ENCODE results near the gene SREBF2.

The SREBF2 gene

DNA sequence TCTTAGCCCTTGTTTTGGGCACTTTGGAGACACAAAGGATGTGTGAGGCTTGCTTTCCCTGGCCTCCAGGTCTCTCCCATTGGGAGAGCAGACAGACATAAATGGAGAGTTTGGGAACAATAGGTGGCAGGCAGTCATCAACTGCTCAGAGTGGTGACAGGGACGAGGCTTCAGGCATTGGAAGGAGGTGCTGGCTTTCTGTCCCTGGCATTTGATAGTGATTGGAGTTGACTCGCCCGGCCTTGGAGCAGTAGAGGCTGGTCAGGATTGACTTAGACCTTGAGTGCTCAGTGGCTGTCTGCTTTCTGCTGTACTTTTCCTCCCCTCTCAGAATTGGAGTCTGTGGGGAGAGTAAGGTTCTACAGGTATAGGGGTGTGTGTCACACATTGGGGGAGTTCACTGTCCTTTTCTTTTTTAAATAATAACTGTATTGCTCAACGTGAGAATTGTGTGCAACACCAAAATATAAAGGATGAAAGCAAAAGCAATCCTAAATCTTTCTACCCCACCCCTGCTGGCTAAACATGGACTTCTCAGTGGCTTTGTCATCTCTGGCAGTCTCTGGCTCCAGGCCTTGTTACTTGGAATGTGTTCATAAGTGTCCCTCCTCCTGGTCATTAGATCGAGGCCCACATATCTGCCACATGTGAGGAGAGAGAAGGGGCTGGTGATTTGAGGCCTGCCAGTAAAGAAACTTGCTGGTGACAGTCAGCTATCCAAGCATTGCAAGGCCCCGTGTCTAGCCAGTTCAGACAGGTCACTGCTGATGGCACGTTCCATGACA, 60.9 kb downstream of the SREBF2 start:
- TF ChIP-seq, protein P1, sequence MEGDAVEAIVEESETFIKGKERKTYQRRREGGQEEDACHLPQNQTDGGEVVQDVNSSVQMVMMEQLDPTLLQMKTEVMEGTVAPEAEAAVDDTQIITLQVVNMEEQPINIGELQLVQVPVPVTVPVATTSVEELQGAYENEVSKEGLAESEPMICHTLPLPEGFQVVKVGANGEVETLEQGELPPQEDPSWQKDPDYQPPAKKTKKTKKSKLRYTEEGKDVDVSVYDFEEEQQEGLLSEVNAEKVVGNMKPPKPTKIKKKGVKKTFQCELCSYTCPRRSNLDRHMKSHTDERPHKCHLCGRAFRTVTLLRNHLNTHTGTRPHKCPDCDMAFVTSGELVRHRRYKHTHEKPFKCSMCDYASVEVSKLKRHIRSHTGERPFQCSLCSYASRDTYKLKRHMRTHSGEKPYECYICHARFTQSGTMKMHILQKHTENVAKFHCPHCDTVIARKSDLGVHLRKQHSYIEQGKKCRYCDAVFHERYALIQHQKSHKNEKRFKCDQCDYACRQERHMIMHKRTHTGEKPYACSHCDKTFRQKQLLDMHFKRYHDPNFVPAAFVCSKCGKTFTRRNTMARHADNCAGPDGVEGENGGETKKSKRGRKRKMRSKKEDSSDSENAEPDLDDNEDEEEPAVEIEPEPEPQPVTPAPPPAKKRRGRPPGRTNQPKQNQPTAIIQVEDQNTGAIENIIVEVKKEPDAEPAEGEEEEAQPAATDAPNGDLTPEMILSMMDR (conservative IDR thresholded peaks at IDR 0.05; ENCODE audit: low read depth): no peak
- H3K27ac ChIP-seq: peak overlapping the region; percentile 32
- DNase-seq (ENCODE audit: low spot score): no peak
- ChIA-PET CTCF (interaction anchor here (0.8 to 1.0 kb wide), 2 partner anchors 12 to 71 kb away, joined by 3 read pairs; no protein-coding TSS in a partner anchor), POLR2A (ENCODE audit: low non-redundant PET) (no interaction called here)

DNA sequence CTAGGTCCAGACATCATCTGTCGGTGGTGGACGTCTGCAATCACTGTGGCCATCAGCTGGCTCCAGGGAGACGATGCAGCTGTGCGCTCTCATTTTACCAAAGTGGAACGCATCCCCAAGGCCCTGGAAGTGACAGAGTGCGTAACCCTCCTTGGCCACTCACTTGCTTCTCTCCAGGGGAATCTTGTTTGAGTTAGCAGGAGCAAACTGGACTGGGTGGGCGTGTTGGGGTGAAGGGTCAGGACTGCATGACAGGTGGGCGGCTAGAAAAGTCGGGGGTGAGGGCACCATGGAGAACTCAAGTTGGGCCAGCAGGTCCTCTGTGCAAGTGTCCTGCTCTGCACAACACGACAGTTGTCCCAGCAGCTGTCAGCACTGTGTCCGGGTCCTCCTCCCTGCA, 65.7 kb downstream of the SREBF2 start:
- TF ChIP-seq, protein P1 (conservative IDR thresholded peaks at IDR 0.05; ENCODE audit: low read depth): no peak
- H3K27ac ChIP-seq: 0 out of 2 replicates have a peak overlapping the region, but pooled peaks have one; percentile 8
- POLR2A ChIA-PET (ENCODE audit: low non-redundant PET): no interaction called here
- no peak for DNase-seq (ENCODE audit: low spot score)
- CTCF ChIA-PET: no interaction called here

DNA sequence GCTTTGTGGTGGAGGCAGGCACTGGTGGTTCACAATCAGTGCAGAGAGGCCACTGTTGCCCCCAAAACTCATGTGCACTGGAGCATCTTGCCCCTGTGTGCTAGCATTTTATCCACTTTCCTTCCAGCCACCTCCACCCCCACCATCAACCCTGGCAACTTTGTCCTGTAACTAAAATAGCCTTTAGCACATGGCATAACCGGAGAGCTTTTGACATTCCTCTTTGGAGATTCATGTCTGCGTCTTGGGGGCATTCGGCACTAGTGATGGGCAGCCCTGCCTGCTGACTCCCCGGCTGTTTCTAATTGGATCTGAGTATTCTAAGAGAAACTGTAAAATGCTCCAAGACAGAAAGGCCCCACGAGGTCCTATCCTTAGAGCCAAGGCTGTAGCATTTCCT, 66.2 kb downstream of the SREBF2 start:
- H3K27ac ChIP-seq: no peak overlapping the region
- ChIA-PET CTCF (no interaction called here), POLR2A (ENCODE audit: low non-redundant PET) (no interaction called here)

DNA sequence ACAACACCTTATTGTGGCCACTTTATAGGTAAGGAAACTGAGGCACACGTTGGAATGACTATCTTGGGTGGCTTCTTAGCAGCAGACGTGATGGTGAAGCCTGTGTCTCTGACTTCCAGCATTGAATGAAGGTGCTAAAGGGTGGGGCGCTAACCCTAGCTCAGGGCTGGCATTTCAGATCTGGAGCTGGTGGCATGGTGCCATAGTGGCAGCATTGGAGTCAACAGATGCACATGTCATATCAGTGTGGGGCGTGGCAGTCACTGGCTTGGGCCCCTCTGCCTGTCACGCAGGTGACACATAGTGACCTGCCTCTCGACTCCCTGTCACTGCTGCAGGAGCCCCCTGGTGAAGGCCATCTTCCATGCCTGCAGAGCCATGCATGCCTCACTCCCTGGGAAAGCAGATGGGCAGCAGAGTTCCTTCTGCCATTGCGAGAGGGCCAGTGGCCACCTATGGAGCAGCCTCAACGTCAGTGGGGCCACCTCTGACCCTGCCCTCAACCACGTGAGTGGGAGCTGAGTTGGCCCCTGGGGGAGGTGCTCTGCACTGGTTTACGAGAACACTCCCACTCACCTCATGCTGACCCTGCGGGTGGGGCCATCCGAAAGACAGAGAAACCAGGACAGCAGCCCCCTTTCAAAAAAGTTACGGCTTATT, 67.2 kb downstream of the SREBF2 start:
- no peak for DNase-seq (ENCODE audit: low spot score)
- TF ChIP-seq, protein P1 (conservative IDR thresholded peaks at IDR 0.05; ENCODE audit: low read depth): no peak
- H3K27ac ChIP-seq: peak overlapping the region; percentile 35
- ChIA-PET POLR2A (ENCODE audit: low non-redundant PET) (no interaction called here), CTCF (no interaction called here)

More for the DNA sequence above, 66.2 kb downstream of the SREBF2 start:
- DNase-seq (ENCODE audit: low spot score): no peak
- TF ChIP-seq, protein P1 (conservative IDR thresholded peaks at IDR 0.05; ENCODE audit: low read depth): no peak

DNA sequence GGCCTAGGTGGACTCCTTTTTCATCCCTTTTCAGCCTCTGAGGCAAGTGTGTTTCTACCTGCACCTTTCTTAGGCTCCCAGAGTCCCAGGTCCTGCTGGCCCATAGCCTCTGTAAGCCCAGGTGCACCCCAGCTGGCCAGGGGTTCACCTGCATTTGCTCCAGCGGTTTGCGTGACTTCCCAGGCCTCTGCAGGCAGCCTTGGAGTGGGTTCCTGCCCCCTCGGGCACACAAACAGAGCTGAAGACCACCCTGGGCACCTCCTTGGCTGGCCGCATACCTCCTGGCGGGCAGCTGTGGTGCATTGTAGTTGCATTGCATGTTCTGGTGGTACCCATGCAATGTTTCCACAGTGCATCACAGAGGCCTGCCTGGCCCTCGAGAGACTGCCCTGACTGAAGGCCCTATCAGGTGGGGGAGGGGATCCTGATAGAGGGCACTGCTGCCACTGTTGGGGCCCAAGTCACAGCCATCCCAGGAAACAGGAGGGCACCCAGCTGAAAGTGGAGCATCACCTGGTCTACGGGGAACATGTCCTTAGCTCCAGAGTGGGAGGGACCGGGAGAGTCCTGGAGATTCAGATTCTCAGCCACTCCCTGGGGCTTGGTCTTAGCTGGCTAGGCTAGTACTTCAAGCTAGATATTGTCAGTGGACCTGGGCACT, 67.9 kb downstream of the SREBF2 start:
- no peak for DNase-seq (ENCODE audit: low spot score)
- CTCF ChIA-PET: no interaction called here
- H3K27ac ChIP-seq: peak overlapping the region; percentile 35
- POLR2A ChIA-PET (ENCODE audit: low non-redundant PET): no interaction called here
- TF ChIP-seq, protein P1 (conservative IDR thresholded peaks at IDR 0.05; ENCODE audit: low read depth): no peak

DNA sequence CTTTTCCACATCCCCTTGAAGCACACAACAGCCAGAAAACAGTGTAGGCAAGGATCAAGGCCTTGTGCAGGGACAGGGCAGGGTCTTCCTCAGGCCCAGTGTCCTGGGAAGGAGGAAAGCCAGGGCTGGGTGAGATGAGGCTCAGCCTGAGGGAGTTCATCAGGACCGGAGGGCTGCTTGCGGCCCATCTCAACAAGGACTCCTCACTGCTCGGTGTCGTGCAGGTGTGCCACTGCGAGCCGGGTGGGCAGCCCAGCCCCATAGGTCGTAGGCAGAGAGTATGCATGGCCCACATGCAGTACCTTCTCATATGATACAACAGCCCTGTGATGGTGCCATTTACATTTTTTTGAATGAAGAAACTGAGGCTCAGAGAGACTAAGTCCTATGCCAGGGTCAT, 69.1 kb downstream of the SREBF2 start:
- no peak for DNase-seq (ENCODE audit: low spot score)
- TF ChIP-seq, protein P1 (conservative IDR thresholded peaks at IDR 0.05; ENCODE audit: low read depth): no peak
- CTCF ChIA-PET: no interaction called here
- H3K27ac ChIP-seq: peak overlapping the region; percentile 35
- POLR2A ChIA-PET (ENCODE audit: low non-redundant PET): no interaction called here

Data from RWPE1 (cell line).